ENCODE measurements around the gene FBXL13. TPM values are rescaled to one million over a fixed set of nuclear protein-coding genes. Genes with fewer than 3 reads are reported as not detected.

FBXL13 gene
- total RNA-seq, 2 experiments from 2014 or later, result 1.6 to 2.0 TPM

DNA sequence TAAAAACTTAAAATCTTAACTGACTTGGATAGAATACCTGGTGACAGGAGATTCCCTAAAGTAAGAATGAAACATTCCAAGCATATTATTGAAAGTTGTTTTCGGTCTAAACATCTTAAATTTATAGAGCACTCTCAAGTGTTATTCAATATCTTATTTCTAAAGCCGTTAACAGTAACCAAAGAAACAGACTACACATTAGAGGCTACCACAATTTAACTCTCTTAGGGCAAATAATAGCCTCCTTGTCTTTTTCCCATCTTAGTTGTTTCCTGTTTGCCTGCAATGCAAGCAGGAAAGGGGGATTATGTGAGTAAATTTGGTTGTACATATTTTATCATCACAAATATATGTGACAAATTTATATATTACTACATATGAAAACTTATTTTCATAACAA lies 42.9 kb upstream of the FBXL13 start:
- H3K4me2 ChIP-seq (ENCODE audit: low read length), result no peak overlapping the region
- TF ChIP-seq, protein P1, sequence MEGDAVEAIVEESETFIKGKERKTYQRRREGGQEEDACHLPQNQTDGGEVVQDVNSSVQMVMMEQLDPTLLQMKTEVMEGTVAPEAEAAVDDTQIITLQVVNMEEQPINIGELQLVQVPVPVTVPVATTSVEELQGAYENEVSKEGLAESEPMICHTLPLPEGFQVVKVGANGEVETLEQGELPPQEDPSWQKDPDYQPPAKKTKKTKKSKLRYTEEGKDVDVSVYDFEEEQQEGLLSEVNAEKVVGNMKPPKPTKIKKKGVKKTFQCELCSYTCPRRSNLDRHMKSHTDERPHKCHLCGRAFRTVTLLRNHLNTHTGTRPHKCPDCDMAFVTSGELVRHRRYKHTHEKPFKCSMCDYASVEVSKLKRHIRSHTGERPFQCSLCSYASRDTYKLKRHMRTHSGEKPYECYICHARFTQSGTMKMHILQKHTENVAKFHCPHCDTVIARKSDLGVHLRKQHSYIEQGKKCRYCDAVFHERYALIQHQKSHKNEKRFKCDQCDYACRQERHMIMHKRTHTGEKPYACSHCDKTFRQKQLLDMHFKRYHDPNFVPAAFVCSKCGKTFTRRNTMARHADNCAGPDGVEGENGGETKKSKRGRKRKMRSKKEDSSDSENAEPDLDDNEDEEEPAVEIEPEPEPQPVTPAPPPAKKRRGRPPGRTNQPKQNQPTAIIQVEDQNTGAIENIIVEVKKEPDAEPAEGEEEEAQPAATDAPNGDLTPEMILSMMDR (conservative IDR thresholded peaks at IDR 0.05; ENCODE audit: low read length), result no peak
- TF ChIP-seq EZH2phosphoT487 (IDR thresholded peaks at IDR 0.05; ENCODE audit: borderline replicate concordance, low read depth, low read length), result no peak
- no peaks in the 10 kb centered on the region for H3K4me1 ChIP-seq (ENCODE audit: insufficient read depth, low read length, poor library complexity, severe bottlenecking)
- intact Hi-C loops (cut with micrococcal nuclease; ENCODE audit: unreplicated experiment), result no loop called here
- no TSS peak for BruUV-seq (replicated peaks)
- H3K9me3 ChIP-seq (ENCODE audit: low read length), result no peaks in the 10 kb centered on the region
- no peak overlapping the region for H2AFZ ChIP-seq (ENCODE audit: low read length)
- H3K36me3 ChIP-seq (ENCODE audit: insufficient read depth, low read length), result peaks cover 50% of the 10 kb centered on the region
- ChIA-PET CTCF (ENCODE audit: unreplicated experiment) (no interaction called here), POLR2A (no interaction called here)
- DNase-seq (ENCODE audit: low spot score), result no peak
- no peaks in the 10 kb centered on the region for H4K20me1 ChIP-seq (ENCODE audit: insufficient read depth, low read length)
- H3K4me3 ChIP-seq (ENCODE audit: low read depth, low read length, poor library complexity, severe bottlenecking), result no peak overlapping the region
- H3K9me2 ChIP-seq (ENCODE audit: insufficient read depth, low read length), result no peaks in the 10 kb centered on the region
- no peak overlapping the region for H3K27ac ChIP-seq (ENCODE audit: low read depth, low read length, poor library complexity, severe bottlenecking)
- no peaks in the 10 kb centered on the region for H3K79me2 ChIP-seq (ENCODE audit: insufficient read depth, low read depth, low read length)

DNA sequence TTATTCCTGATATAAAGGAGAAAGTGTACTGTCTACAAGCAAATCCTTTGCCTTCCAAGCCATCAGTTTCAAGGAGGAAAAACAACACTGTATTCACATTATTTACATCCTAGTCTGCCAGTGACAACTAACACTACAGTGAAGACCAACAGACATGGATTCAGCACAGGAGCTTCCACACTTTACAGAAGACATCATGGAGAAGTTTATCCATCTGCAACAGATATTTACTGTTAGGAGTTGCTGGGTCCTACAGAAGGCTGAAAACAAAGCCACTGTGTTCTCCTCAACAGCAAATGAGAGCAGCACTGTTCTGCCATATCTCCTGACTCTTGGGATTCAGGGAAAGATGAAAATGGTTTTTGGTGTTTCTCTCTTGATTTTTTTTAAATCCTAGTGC lies 42.4 kb upstream of the FBXL13 start:
- intact Hi-C loops (cut with micrococcal nuclease; ENCODE audit: unreplicated experiment), result no loop called here
- Histone ChIP-seq H3K27ac (ENCODE audit: low read depth, low read length, poor library complexity, severe bottlenecking) (no peak overlapping the region), H3K9me2 (ENCODE audit: insufficient read depth, low read length) (no peaks in the 10 kb centered on the region), H4K20me1 (ENCODE audit: insufficient read depth, low read length) (no peaks in the 10 kb centered on the region), H3K4me3 (ENCODE audit: low read depth, low read length, poor library complexity, severe bottlenecking) (no peak overlapping the region), H3K4me2 (ENCODE audit: low read length) (no peak overlapping the region), H3K79me2 (ENCODE audit: insufficient read depth, low read depth, low read length) (no peaks in the 10 kb centered on the region), H3K9me3 (ENCODE audit: low read length) (no peaks in the 10 kb centered on the region), H3K36me3 (ENCODE audit: insufficient read depth, low read length) (peaks cover 45% of the 10 kb centered on the region), H2AFZ (ENCODE audit: low read length) (no peak overlapping the region), H3K4me1 (ENCODE audit: insufficient read depth, low read length, poor library complexity, severe bottlenecking) (no peaks in the 10 kb centered on the region)
- no TSS peak for BruUV-seq (replicated peaks)
- TF ChIP-seq, protein P1 (conservative IDR thresholded peaks at IDR 0.05; ENCODE audit: low read length), result no peak
- TF ChIP-seq EZH2phosphoT487 (IDR thresholded peaks at IDR 0.05; ENCODE audit: borderline replicate concordance, low read depth, low read length), result no peak
- CTCF ChIA-PET (ENCODE audit: unreplicated experiment), result no interaction called here
- no peak for DNase-seq (ENCODE audit: low spot score)
- POLR2A ChIA-PET, result no interaction called here

DNA sequence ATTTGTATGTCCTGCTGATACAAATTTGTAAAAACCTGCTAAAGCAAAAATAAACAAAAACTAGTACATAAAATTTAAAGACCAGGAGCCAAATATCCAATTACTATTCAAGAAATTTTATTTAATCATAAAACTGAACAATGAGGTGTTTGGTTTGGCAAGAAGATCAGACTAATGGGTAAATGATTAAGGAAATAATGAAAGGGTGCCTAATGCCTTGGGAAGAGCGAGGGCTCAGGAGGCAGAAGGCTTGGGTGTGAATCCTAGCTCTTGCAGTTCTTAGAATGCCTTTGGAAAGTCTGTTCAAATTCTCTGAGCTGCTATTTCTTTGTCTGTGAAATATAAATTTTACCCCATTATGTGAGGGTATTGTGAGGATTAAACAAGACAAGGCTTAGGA lies 41.9 kb upstream of the FBXL13 start:
- TF ChIP-seq, protein P1 (conservative IDR thresholded peaks at IDR 0.05; ENCODE audit: low read length), result no peak
- TF ChIP-seq EZH2phosphoT487 (IDR thresholded peaks at IDR 0.05; ENCODE audit: borderline replicate concordance, low read depth, low read length), result no peak
- Histone ChIP-seq H3K36me3 (ENCODE audit: insufficient read depth, low read length) (peaks cover 41% of the 10 kb centered on the region), H3K4me2 (ENCODE audit: low read length) (no peak overlapping the region), H3K27ac (ENCODE audit: low read depth, low read length, poor library complexity, severe bottlenecking) (no peak overlapping the region), H3K4me3 (ENCODE audit: low read depth, low read length, poor library complexity, severe bottlenecking) (no peak overlapping the region), H3K9me3 (ENCODE audit: low read length) (no peaks in the 10 kb centered on the region), H4K20me1 (ENCODE audit: insufficient read depth, low read length) (no peaks in the 10 kb centered on the region), H2AFZ (ENCODE audit: low read length) (no peak overlapping the region), H3K4me1 (ENCODE audit: insufficient read depth, low read length, poor library complexity, severe bottlenecking) (no peaks in the 10 kb centered on the region), H3K79me2 (ENCODE audit: insufficient read depth, low read depth, low read length) (no peaks in the 10 kb centered on the region), H3K9me2 (ENCODE audit: insufficient read depth, low read length) (no peaks in the 10 kb centered on the region)
- intact Hi-C loops (cut with micrococcal nuclease; ENCODE audit: unreplicated experiment), result no loop called here
- DNase-seq (ENCODE audit: low spot score), result no peak
- ChIA-PET CTCF (ENCODE audit: unreplicated experiment) (no interaction called here), POLR2A (no interaction called here)
- no TSS peak for BruUV-seq (replicated peaks)

Data from OCI-LY7 (cell line).